ENCODE measurements around the gene IMPA2.

DNA sequence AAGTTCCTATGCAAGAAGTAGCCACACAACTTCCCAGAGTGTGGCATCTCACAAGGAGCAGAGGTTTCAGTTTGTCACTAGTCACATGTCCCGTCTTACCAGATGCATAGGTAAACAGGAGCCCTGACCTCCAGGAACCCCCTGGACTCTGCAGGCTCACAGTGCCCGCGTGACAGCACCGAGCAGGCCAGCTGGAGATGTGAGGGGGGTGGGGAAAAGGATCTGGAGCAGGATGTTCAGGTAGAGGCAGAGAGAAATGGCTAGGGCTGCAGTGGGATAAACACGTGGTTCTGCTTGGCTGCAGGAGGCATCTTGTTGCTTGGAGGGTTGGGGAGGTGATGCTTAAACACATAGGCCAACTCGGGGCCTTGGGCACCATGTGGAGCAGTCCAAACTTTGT lies 54.2 kb downstream of the IMPA2 start:
- TF ChIP-seq EZH2phosphoT487 (IDR thresholded peaks at IDR 0.05; ENCODE audit: low read depth), result no peak
- TF ChIP-seq, protein P1, sequence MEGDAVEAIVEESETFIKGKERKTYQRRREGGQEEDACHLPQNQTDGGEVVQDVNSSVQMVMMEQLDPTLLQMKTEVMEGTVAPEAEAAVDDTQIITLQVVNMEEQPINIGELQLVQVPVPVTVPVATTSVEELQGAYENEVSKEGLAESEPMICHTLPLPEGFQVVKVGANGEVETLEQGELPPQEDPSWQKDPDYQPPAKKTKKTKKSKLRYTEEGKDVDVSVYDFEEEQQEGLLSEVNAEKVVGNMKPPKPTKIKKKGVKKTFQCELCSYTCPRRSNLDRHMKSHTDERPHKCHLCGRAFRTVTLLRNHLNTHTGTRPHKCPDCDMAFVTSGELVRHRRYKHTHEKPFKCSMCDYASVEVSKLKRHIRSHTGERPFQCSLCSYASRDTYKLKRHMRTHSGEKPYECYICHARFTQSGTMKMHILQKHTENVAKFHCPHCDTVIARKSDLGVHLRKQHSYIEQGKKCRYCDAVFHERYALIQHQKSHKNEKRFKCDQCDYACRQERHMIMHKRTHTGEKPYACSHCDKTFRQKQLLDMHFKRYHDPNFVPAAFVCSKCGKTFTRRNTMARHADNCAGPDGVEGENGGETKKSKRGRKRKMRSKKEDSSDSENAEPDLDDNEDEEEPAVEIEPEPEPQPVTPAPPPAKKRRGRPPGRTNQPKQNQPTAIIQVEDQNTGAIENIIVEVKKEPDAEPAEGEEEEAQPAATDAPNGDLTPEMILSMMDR (IDR thresholded peaks at IDR 0.05; ENCODE audit: low read depth, low read length), result no peak

Measured in OCI-LY3 (cell line).